HL-60 (cell line): ENCODE results near the gene ZNF273.
"Not testable (repeated sequence)": the region's sequence is repeated elsewhere in the genome, so short reads cannot be mapped to it uniquely, and the experiment has no call there.

Source experiments
- DNase-seq, 2 experiments: peaks; one replicate each; pipeline ENCODE4 v3.0.0-alpha.2; 2010 to 2020; ENCODE audit warnings: low read depth in 1 of 2, low spot score in 1 of 2
- H3K27ac ChIP-seq: fragments of 250-450 bp; sonication (Bioruptor Pico); replicated peaks from 2 replicates; pipeline ENCODE4 v1.5.1; 2020; ENCODE audit warnings: mild to moderate bottlenecking, moderate library complexity
- H3K27me3 ChIP-seq: fragments of 250-450 bp; sonication (Bioruptor Pico); 2 replicates; pipeline ENCODE4 v1.5.1; 2021; ENCODE audit warnings: mild to moderate bottlenecking, moderate library complexity; ENCODE audit not compliant: insufficient read depth, poor library complexity, severe bottlenecking
- H3K4me3 ChIP-seq: replicated peaks from 2 replicates; pipeline ENCODE4 v1.5.1; 2011; ENCODE audit warnings: mild to moderate bottlenecking, control low read depth, low read length; ENCODE audit not compliant: insufficient read depth
- CTCF ChIP-seq: IDR thresholded peaks from one replicate; pipeline ENCODE4 v1.5.1; 2011; ENCODE audit warnings: low read length, control low read depth, inconsistent platforms; ENCODE audit not compliant: insufficient read depth
- GABPA ChIP-seq: IDR thresholded peaks from 2 replicates; pipeline ENCODE4 v1.6.1; 2012; ENCODE audit warnings: low read depth
- POLR2AphosphoS5 ChIP-seq: IDR thresholded peaks from 2 replicates; pipeline ENCODE4 v1.6.1; 2012; ENCODE audit warnings: low read depth
- REST ChIP-seq: IDR thresholded peaks from 2 replicates; pipeline ENCODE4 v1.6.1; 2012; ENCODE audit warnings: low read depth; ENCODE audit not compliant: insufficient replicate concordance
- SPI1 ChIP-seq: IDR thresholded peaks from 2 replicates; pipeline ENCODE4 v1.6.1; 2012; ENCODE audit warnings: low read depth, mild to moderate bottlenecking, borderline replicate concordance

The ZNF273 gene

GRCh38 chr7:64863021-64863420, 40.1 kb upstream of the ZNF273 start:
- TF ChIP-seq POLR2AphosphoS5 (no peak), GABPA (no peak), CTCF (no peak), SPI1 (no peak), REST (no peak)
- no peak for DNase-seq

GRCh38 chr7:64863530-64863929, 39.5 kb upstream of the ZNF273 start:
- H3K4me3 ChIP-seq, H3K27ac ChIP-seq, H3K27me3 ChIP-seq, DNase-seq: not testable (repeated sequence)

More at GRCh38 chr7:64863021-64863420, 40.1 kb upstream of the ZNF273 start:
- H3K4me3 ChIP-seq: no peak overlapping the region
- H3K27me3 ChIP-seq: no peaks in the 10 kb centered on the region
- no peak overlapping the region for H3K27ac ChIP-seq

- no peak for DNase-seq
- TF ChIP-seq REST (no peak), SPI1 (no peak)
- H3K27me3 ChIP-seq: no peaks in the 10 kb centered on the region
Observed at GRCh38 chr7:64863969-64864368, 39.1 kb upstream of the ZNF273 start.

GRCh38 chr7:64867863-64868440, 35.1 kb upstream of the ZNF273 start:
- H3K27me3 ChIP-seq: no peaks in the 10 kb centered on the region
- no peak overlapping the region for H3K4me3 ChIP-seq
- no peak overlapping the region for H3K27ac ChIP-seq
- TF ChIP-seq GABPA: no peak
- TF ChIP-seq CTCF: no peak
- TF ChIP-seq REST: no peak
- no peak for TF ChIP-seq SPI1
- TF ChIP-seq POLR2AphosphoS5: no peak
- DNase-seq: no peak

More at GRCh38 chr7:64863969-64864368, 39.1 kb upstream of the ZNF273 start:
- Histone ChIP-seq H3K27ac (no peak overlapping the region), H3K4me3 (no peak overlapping the region)
